AG09309 (cell line): Measurements from ENCODE around the gene FRY.

Experiments
- DNase-seq: peaks from one replicate; pipeline ENCODE4 v3.0.0-alpha.2; 2010; ENCODE audit warnings: low read depth
- H3K4me3 ChIP-seq: 2 replicates; pipeline ENCODE4 v1.5.1; 2011; ENCODE audit warnings: mild to moderate bottlenecking, low read depth, low read length, moderate library complexity; ENCODE audit not compliant: control insufficient read depth
- CTCF ChIP-seq: IDR thresholded peaks from 2 replicates; pipeline ENCODE4 v1.5.1; 2011; ENCODE audit warnings: mild to moderate bottlenecking, low read depth, low read length, inconsistent platforms; ENCODE audit not compliant: insufficient read depth, control insufficient read depth; ENCODE audit errors: missing control alignments

The FRY gene

GRCh38 chr13:32150239-32150638 is 118.7 kb downstream of the FRY start:
- no peak overlapping the region for H3K4me3 ChIP-seq
- DNase-seq: no peak
- TF ChIP-seq CTCF: no peak

DNA sequence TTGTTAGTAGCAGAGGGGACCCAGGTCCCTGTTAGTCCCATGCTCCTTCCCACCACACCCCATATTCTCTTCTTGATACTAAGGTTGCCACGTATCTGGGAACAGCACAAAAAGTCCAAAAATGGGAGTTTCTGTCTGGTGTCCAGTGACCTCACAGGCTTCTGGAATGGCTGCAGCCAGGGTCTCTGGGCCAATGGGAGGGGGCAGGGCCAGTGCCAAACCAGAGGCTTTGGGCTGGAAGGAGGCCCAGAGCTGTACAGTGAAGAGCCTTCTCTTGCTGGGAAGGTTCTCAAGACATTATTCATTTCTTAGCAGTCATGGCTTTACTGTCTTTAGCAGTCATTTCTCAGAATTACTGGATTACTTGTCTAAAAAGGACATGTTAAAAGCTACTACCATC is 119.2 kb downstream of the FRY start:
- no peak overlapping the region for H3K4me3 ChIP-seq
- peak; percentile 70 for DNase-seq

DNA sequence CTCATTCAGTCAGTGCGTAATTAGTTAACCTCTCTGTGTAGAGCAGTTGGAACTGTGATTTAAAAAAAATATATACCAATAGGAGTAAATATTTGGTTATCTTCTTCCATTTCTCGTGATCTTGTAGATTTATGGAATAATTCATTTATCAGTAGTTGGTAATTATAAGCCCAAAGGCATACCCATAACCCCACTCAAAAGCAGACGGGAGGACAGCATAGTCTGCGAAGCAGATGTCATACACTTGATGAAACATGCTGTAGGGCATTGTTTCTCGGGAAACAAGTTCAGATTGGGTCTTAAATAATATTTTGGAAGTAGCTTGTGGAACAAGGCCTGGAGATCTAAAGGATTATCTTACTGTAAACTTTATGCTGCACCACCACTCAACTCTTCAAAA is 119.7 kb downstream of the FRY start:
- no peak for TF ChIP-seq CTCF
- H3K4me3 ChIP-seq: no peak overlapping the region
- DNase-seq: no peak

More for the DNA sequence above, 119.2 kb downstream of the FRY start:
- no peak for TF ChIP-seq CTCF

DNA sequence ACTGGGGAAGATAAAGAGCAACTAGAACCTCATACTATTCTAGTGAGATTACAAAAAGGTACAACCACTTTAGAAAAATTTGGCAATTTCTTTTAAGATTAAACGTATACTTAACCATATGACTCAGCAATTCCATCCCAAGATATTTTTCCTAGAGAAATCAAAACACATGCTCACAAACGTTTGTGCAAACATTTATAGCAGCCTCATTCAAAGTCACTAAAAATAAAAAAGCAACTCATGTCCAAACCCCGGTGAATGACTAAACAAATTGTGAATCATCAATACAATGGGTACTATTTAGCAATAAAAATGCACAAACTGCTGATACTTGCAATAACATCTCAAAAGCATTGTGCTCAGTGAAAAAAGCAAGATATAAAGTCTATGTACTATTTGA is 121.5 kb downstream of the FRY start:
- H3K4me3 ChIP-seq: no peak overlapping the region
- peak; percentile 78 for DNase-seq
- no peak for TF ChIP-seq CTCF

DNA sequence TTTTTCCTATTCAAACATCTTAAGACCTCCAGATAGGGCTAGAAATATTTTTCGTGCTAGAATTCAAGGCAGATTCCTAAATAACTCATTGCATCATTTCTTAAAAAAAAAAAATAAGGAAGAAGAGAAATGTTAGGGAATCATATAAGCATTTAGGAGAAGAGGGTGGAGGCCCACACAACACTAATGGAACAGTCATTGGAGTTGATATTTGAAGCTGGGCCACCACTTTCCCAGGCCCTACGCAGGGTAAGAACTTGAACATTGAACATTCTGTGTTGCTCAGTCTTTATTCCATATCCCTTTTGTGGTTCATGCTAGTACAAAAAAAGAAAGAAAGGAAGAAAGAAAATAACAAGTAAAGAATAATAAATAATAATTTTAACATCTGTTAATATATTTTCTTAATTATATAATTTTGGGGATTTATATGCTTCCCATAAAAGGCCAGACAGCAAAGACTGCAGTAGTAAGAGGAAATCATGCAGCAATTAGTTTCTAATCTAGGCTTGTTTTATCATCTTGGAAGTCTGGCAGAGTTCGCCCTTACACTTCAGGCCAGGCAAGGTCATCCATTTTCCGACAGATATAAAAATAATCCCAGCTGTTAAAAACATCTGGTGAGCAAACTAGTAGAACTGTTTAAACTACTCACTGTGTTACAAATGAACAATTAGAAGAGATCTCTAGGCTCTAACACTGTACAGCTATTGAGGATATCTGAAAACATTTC is 127.7 kb downstream of the FRY start:
- no peak overlapping the region for H3K4me3 ChIP-seq
- TF ChIP-seq CTCF: no peak
- DNase-seq: no peak

- H3K4me3 ChIP-seq: no peak overlapping the region
- TF ChIP-seq CTCF: no peak
- no peak for DNase-seq
Observed at GRCh38 chr13:32162395-32163005, 130.9 kb downstream of the FRY start.
